T47D (cell line): ENCODE data around the gene STAG1.
"Not testable (repeated sequence)": the region's sequence is repeated elsewhere in the genome, so short reads cannot be mapped to it uniquely, and the experiment has no call there.

Experiments
- DNase-seq, 2 experiments: peaks; one replicate each; pipeline versions ENCODE4 v3.0.0 to v3.0.0-alpha.2; 2011 to 2012; ENCODE audit warnings: low read depth in 1 of 2, low spot score in 1 of 2
- JUND ChIP-seq: IDR thresholded peaks from 2 replicates; pipeline ENCODE4 v1.6.1; 2012; ENCODE audit warnings: low read depth
- in situ Hi-C: cut with HindIII; loops from 2 replicates; pipeline ENCODE4 v1.10.0; 2016; ENCODE audit warnings: low sequenced_read_pairs, low pct_unique_long_range_greater_than_20kb

The STAG1 gene

DNA sequence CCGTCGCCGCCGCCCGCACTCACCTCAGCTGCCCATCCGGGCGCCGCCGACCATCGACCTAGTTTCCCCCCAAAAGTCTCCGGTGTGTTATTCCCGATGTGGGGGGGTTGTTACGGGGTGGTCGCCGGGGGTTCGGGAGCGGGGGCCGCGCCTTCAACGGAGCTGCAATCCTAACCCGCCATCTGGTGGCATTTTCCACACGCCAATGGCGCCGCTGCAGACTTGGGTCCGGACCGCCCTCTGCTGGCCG, at the start of gene STAG1:
TSS of gene STAG1 (minus strand) at position 207 of the 250 bp plus-strand sequence. CDS start 121,480 bp downstream, outside the sequence.
- TF ChIP-seq JUND: no peak
- no peak for DNase-seq
- in situ Hi-C loops: no loop called here

GRCh38 chr3:136801146-136801545, 49.0 kb upstream of the STAG1 start:
- DNase-seq, in situ Hi-C loops: not testable (repeated sequence)

DNA sequence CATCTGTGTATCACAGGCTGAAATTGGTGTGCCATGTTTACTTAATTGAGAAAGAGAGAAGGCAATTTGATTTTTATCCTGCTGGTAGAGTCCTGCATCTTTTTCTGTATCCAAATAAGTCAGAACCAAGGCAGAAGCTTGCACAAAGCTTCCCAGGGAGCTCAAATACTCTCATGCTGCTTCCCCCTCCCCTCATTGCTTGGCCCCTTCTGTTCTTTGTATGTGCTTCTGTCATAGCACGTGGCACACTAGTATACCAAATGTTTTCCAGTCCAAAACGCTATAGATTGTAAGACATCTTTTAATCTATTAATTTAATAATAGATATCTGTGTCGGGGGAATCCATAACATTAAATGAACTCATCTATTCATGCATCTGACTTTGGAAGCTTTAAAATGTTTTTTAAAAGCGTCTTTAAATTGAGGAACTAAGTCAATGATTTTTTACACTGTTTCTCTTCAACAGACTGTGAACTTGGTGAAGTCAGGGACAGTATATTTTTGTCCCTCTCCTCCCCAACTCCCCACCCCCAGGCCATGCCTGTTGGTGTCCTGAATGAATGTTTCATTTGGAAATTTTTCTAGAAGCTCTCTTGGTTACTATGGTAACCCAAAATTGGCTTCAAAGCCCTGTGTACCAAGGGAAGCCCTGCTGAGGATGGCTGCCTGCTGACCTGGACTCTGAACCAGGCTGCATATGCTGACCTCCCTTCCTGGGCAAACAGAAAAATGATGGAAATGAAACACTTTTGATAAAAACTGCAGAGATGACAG, 40.6 kb upstream of the STAG1 start:
- no peak for DNase-seq
- no peak for TF ChIP-seq JUND
- in situ Hi-C loops: no loop called here

DNA sequence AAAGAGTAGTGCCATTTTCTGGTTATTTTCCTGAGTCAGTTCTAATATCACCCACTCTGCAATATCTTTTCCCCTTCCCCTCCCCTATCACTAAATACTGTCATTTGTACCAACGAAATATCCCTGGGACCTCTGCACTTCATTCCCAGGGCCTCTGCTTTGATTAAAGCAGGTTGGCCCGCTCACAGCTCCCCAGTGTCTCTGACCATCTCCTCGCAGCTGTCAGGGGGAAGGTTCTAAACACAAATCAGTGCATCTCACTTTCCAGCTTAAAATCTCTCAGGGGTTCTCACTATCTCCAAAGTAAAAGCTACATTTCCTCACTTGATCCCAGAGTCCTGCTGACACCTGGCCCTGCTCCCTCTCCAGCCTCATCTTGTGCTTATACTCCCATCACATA, 38.6 kb upstream of the STAG1 start:
- TF ChIP-seq JUND: no peak
- in situ Hi-C loops: no loop called here
- no peak for DNase-seq

GRCh38 chr3:136789976-136790375, 37.8 kb upstream of the STAG1 start:
- in situ Hi-C loops: no loop called here
- no peak for TF ChIP-seq JUND
- no peak for DNase-seq

DNA sequence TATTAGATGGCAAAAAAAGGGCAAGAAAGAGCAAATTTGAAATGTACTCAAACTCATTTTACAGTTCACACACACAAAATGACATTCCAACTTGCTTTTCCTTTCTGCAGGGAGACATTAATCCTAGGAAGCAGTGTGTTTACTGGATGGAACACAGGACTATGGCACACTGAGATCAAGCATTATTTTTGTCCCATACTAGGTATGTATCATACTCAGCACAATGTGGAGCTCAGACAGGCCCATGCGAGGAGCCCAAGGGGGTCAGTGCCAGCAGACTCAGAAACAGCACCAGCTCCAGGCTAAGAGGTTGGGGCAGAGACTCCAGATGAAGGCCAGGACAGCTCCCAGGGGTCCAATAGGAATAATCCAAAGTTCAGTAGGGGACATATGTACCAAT, 36.0 kb upstream of the STAG1 start:
- no peak for TF ChIP-seq JUND
- in situ Hi-C loops: no loop called here
- no peak for DNase-seq

DNA sequence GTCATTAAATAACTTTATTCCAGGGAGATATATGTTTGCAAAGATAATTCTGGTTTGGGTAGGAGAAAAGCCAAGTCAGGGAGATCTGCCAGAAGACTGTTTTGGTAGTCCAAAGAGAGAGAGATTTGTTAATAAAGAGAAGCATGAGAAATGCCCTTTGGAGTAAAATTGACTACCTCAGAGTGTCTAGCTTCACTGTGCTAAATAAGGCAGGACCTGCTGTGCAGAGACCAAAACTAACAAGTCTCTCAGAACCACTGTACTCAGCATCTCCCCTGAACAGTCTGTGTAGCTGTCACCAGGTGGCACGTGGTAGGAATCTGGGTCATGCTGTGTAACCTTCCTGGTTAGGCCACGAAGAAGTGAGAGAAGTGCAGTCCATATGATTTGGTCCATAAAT, 35.2 kb upstream of the STAG1 start:
- no peak for TF ChIP-seq JUND
- DNase-seq: peak in 1 of 2 experiments; percentile 32
- in situ Hi-C loops: no loop called here

DNA sequence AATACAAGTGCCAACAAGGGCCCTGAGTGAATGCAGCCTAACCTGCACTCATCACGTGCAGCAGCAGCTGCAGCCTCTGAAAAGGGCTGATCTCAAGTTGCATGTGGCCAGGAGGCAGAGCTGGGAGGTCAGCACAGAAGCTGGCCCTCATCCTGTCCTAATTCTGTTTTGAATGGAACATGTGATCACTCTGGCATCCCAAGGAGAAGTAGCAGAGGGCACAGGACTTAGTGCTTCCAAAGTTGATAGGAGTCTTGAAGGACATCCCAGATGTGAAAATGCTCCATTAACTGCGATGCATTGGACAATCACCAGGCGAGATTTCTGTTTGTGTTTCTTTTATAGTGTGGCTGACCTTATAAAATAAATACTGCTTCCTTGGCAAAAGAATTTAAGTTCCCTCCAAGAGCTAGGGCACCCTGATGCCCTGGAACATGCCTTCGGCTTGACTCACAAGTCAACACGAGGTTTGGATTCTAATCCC, 31.6 kb upstream of the STAG1 start:
- DNase-seq: no peak
- TF ChIP-seq JUND: no peak
- in situ Hi-C loops: no loop called here

GRCh38 chr3:136780741-136781140, 28.6 kb upstream of the STAG1 start:
- in situ Hi-C loops: no loop called here
- no peak for TF ChIP-seq JUND
- DNase-seq: no peak

- in situ Hi-C loops: no loop called here
- no peak for DNase-seq
- TF ChIP-seq JUND: no peak
These were observed 26.7 kb upstream of the STAG1 start for GRCh38 chr3:136778865-136779264.

- no peak for TF ChIP-seq JUND
- in situ Hi-C loops: no loop called here
- no peak for DNase-seq
These were observed 20.5 kb upstream of the STAG1 start for GRCh38 chr3:136772709-136773108.

- in situ Hi-C loops, DNase-seq: not testable (repeated sequence)
These were observed 6.3 kb upstream of the STAG1 start for GRCh38 chr3:136758160-136759102.

DNA sequence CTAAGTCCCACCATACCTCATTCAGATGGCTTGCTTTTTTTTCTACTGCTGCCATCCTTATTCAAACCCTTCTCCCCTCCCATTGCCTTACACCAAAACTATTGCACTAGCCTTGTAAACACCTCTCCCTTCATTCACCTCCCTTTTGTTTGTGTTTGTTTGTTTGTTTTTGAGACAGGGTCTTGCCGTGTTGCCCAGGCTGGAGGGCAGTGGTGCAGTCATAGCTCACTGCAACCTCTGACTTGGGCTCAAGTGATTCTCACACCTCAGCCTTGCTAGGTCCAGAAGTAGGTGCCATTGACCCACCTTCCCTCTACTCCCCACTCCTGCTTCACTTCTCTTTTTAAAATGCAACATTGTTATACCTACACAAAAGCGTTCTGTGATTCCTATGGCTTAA, 3.0 kb upstream of the STAG1 start:
- no peak for TF ChIP-seq JUND
- no peak for DNase-seq
- in situ Hi-C loops: no loop called here
